HepG2 (cell line): ENCODE results near the gene ACP5. TPM values are rescaled to one million over a fixed set of nuclear protein-coding genes. Genes with fewer than 3 reads are reported as not detected.

ENCODE experiments used
- DRAP1 ChIP-seq: IDR thresholded peaks from 2 replicates; pipeline ENCODE4 v1.6.1; 2016; ENCODE audit warnings: missing genetic modification reagents, missing compliant biosample characterization
- EED ChIP-seq: sonication (generic); formaldehyde crosslinking; IDR thresholded peaks from 2 replicates; pipeline ENCODE4 v1.5.0; 2020; ENCODE audit warnings: mild to moderate bottlenecking, missing genetic modification reagents
- MXI1 ChIP-seq: IDR thresholded peaks from 3 replicates; pipeline ENCODE4 v1.6.1; 2012; ENCODE audit warnings: low read depth, low read length, inconsistent platforms, borderline replicate concordance
- NFIC ChIP-seq: IDR thresholded peaks from 2 replicates; pipeline ENCODE4 v1.6.1; 2012; ENCODE audit warnings: mild to moderate bottlenecking, low read length, inconsistent platforms
- PHF5A ChIP-seq: IDR thresholded peaks from one replicate; pipeline ENCODE4 v1.6.1; 2018; ENCODE audit warnings: low read depth, missing genetic modification reagents; ENCODE audit not compliant: unreplicated experiment
- POGK ChIP-seq: sonication (generic); formaldehyde crosslinking; conservative IDR thresholded peaks from 2 replicates; pipeline ENCODE4 v1.8.0; 2022; ENCODE audit warnings: mild to moderate bottlenecking, moderate library complexity, missing genetic modification reagents
- SOX13 ChIP-seq, 3 experiments: fragments of 450-650 bp in 1 of 3; sonication (generic) in 1 of 3; formaldehyde crosslinking in 1 of 3; IDR thresholded peaks in 2 of 3; conservative IDR thresholded peaks in 1 of 3; 2 replicates each; pipeline versions ENCODE4 v1.5.0 to v1.6.1; 2016 to 2020; ENCODE audit warnings: antibody characterized with exemption in 1 of 3, mild to moderate bottlenecking in 1 of 3, missing compliant biosample characterization in 1 of 3, missing genetic modification reagents in 1 of 3, moderate library complexity in 1 of 3
- STAT5B ChIP-seq: sonication (generic); formaldehyde crosslinking; IDR thresholded peaks from 2 replicates; pipeline ENCODE4 v1.4.0; 2020; ENCODE audit warnings: missing genetic modification reagents
- TFDP1 ChIP-seq: IDR thresholded peaks from 2 replicates; pipeline ENCODE4 v1.6.1; 2016; ENCODE audit warnings: missing compliant biosample characterization, missing genetic modification reagents, borderline replicate concordance
- TRAFD1 ChIP-seq: sonication (generic); formaldehyde crosslinking; IDR thresholded peaks from 2 replicates; pipeline ENCODE4 v1.5.1; 2020; ENCODE audit warnings: missing genetic modification reagents, mild to moderate bottlenecking, borderline replicate concordance
- ZBTB43 ChIP-seq: sonication (generic); formaldehyde crosslinking; conservative IDR thresholded peaks from 2 replicates; pipeline ENCODE4 v1.4.0; 2020; ENCODE audit warnings: missing genetic modification reagents
- ZNF337 ChIP-seq: sonication (generic); formaldehyde crosslinking; IDR thresholded peaks from 2 replicates; pipeline ENCODE4 v1.5.1; 2020; ENCODE audit warnings: missing genetic modification reagents, low read depth, mild to moderate bottlenecking, borderline replicate concordance
- ZNF367 ChIP-seq: sonication (generic); formaldehyde crosslinking; IDR thresholded peaks from 2 replicates; pipeline ENCODE4 v1.4.0; 2020; ENCODE audit warnings: missing genetic modification reagents, borderline replicate concordance
- ZNF564 ChIP-seq: sonication (generic); formaldehyde crosslinking; IDR thresholded peaks from 2 replicates; pipeline ENCODE4 v1.8.1; 2023; ENCODE audit warnings: mild to moderate bottlenecking, missing genetic modification reagents
- ZNF577 ChIP-seq: sonication (generic); formaldehyde crosslinking; IDR thresholded peaks from 2 replicates; pipeline ENCODE4 v1.4.0; 2020; ENCODE audit warnings: mild to moderate bottlenecking, low read depth, missing genetic modification reagents, borderline replicate concordance
- ZNF879 ChIP-seq: sonication (generic); formaldehyde crosslinking; IDR thresholded peaks from 2 replicates; pipeline ENCODE4 v1.8.1; 2023; ENCODE audit warnings: missing genetic modification reagents
- polyA plus RNA-seq, 8 experiments: library from polyadenylated mRNA; depleted of rRNA in 3 of 8; stranded (reverse) in 7 of 8; unstranded in 1 of 8; fragments of >200 nt; fragmentation: Illumina TruSeq in 4 of 8; extraction: Trizol in 4 of 8; gene quantifications; 2 replicates each; pipeline versions ENCODE4 v1.2.1 to v1.2.3, GENCODE V29; 2011 to 2016; ENCODE audit warnings: low read depth in 4 of 8, missing spikeins in 1 of 8, mixed read lengths in 1 of 8; ENCODE audit not compliant: insufficient read depth in 1 of 8
- total RNA-seq, 5 experiments: library from RNA; depleted of rRNA; stranded (reverse); fragments of >200 nt; fragmentation: Illumina TruSeq; extraction: Trizol; gene quantifications; 2 replicates each; pipeline ENCODE4 v1.2.3, GENCODE V29; 2016; ENCODE audit warnings: low read depth in 1 of 5

The ACP5 gene
- total and polyA plus RNA-seq, 2 of the 13 experiments (the other 11 are each of a cell fraction or from before 2014, with no cell fraction given), result 1.3 to 6.7 TPM

GRCh38 chr19:11558881-11559828 lies 18.3 kb downstream of the ACP5 start, which contains the start of gene ELOF1 (continued):
- TF ChIP-seq TRAFD1 (CRISPR knock-in tag), result no peak
- TF ChIP-seq EED (CRISPR knock-in tag), result 0 out of 2 replicates have a peak, but pooled peaks have one; percentile 56
- TF ChIP-seq ZNF879 (CRISPR knock-in tag), result no peak
- no peak for TF ChIP-seq SOX13 (IDR thresholded peaks at IDR 0.05)
- TF ChIP-seq SOX13 (CRISPR knock-in tag; conservative IDR thresholded peaks at IDR 0.05 in 1 of 2, IDR thresholded peaks at IDR 0.05 in 1 of 2), result no peak
- TF ChIP-seq DRAP1 (CRISPR knock-in tag), result peak; percentile 94
- TF ChIP-seq ZBTB43 (CRISPR knock-in tag), result no peak
- peak; percentile 60; the same call in 1 of the 2 replicates for TF ChIP-seq POGK (CRISPR knock-in tag)
- TF ChIP-seq MXI1, result peak; percentile 80; the same call in 1 of the 3 replicates
- TF ChIP-seq ZNF577 (CRISPR knock-in tag), result no peak
- no peak for TF ChIP-seq ZNF337 (CRISPR knock-in tag)
- no peak for TF ChIP-seq NFIC
- TF ChIP-seq STAT5B (CRISPR knock-in tag), result no peak
- TF ChIP-seq ZNF564 (CRISPR knock-in tag), result no peak
- TF ChIP-seq ZNF367 (CRISPR knock-in tag), result no peak
- TF ChIP-seq PHF5A (CRISPR knock-in tag), result no peak
- TF ChIP-seq TFDP1 (CRISPR knock-in tag), result no peak
